Activated T-helper 1 cell treated with Interleukin-2 at 50 U/mL for 16 hours (primary cell): ENCODE measurements around the gene ZIC4.

Experiments
- DNase-seq: peaks from one replicate; pipeline ENCODE4 v3.0.0-alpha.2; 2020; ENCODE audit warnings: low read depth

ZIC4 gene

DNA sequence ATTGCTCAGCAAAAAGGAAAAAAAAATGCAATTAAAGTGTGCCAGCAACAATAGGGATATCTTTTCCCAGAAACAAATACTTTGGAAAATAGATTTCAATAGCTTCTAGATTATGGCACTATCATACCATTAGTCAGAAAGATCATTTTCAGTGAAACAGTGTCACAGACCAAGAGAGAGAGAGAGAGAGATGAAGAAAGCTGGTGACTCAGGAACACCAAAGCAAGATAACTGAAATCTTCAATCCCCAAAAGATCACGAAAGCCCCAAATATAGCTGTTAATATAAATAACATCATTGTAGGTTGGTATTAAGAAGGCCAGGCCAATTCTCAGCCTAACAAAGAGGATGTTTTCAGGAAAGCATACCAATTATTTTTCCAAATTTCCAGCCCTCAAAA is 57.4 kb downstream of the ZIC4 start:
- DNase-seq = no peak

DNA sequence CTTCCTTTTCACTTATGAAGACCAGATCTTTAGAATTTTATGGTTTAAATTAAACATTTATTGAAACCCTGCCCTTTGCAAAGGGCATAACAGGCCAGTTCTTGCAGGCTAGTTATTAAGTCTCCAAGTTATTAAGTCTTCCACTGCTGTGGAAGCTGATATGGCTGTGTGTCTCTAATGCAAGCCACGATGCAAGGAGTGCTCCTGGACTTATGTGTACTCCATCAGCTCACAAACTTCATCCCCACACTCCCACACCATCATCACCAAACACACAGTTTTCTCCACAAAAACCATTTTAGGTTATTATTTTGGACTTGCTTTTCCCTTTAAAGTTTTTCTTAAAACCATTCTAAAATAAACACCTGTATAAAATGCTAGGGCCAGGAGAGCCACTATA is 62.4 kb downstream of the ZIC4 start:
- no peak for DNase-seq

DNA sequence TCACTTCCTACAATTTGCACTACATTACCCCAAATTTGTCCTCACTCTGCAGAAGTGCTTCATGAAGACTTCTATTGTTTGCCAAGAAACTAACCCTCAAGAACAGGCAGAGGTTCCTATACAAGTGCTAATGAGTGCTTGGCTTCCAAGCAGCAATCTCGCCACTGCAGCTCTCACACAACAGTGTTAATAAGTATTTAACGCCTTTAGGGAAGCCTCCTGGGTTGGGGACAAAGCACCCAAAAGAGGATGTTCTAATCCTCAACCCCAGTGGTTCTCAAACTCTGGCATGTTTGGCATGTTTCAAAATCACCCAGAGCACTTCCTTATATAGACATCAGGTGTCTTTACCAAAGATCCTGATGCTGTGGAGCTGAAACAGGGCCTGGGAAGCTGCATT is 64.6 kb downstream of the ZIC4 start:
- no peak for DNase-seq

DNA sequence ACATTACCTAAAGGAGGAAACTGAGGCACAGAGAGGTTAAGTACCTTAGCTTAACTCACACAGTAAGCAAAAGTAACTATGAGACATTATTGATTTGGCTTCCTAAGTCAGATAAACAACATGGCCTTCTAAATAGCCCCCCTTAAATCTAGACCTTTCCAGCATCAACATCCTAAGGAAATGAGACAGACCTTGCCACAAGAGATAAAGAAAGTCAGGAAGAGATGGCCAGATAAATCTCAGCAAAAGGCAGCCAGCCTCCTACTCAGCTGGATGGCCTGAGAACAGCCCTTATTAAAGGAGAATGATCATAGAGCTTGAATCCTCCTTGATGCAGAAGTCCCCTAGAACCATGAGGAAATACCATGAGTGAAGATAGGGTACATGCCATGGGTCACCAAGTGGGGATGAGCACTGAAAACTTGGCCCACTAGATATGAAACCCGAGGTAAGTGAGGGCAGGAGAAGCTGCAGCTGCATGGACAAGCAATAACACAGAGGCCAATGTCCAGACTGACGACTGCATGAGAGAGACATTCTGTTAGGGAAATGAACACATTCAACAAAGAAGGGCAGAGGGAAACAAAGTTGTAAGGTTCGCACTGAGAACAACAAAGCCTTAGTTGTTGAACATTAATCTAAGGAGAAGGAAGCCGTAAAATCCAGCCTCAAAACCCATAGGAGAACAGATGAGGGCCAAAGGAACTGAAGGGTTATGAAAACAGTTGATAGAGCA is 69.6 kb downstream of the ZIC4 start:
- DNase-seq = no peak
